ENCODE measurements around the gene EFCAB6. TPM values are rescaled to one million over a fixed set of nuclear protein-coding genes. Genes with fewer than 3 reads are reported as not detected.

EFCAB6 gene
- total RNA-seq, 1 experiment from 2014 or later: 2.9 TPM

DNA sequence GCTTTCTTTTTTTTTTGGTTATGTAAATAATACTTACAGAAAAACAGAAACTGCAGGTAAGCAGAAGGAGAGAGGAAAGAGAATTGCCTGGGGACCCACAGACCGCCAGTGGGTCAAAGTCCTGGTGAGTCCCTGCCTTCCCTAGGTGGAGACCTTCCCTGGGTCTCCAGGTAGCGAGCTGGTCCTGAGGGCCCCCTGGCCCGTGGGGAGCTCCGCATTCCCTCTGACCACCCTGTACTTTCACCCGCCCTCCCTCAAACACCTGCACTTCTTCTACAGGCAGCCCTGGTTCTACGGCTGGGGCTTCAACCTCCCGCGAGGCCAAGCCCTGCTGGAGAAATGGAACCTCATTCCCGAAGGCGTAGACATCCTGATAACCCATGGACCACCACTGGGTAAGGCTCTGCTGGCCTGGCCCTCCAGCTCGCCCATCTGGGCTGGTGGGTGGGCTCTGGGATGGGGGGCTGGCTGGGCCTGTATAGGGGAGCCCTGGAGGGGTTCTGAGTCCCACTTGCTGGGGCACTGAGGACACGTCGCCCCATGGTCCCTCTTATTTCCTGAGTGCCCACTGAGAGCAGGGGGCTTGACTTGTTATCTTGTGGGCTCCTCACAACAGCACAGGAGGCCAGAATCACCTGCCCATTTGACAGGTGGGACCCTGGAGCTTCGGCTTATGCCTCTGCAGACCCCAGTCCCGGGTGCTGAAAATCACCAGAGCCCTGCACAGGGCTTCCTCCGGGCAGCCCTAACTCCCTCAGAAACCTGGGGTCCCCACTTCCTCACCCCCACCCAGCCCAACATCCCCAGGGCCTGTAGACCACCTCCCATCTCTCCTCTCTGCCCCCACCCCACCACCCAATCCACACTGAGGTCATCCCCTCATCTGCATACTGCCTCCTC, 313.9 kb downstream of the EFCAB6 start:
- DNase-seq: no peak
- H3K36me3 ChIP-seq: no peaks in the 10 kb centered on the region
- no peaks in the 10 kb centered on the region for H3K27me3 ChIP-seq
- no peak overlapping the region for H3K4me3 ChIP-seq
- no peaks in the 10 kb centered on the region for H3K9me3 ChIP-seq

DNA sequence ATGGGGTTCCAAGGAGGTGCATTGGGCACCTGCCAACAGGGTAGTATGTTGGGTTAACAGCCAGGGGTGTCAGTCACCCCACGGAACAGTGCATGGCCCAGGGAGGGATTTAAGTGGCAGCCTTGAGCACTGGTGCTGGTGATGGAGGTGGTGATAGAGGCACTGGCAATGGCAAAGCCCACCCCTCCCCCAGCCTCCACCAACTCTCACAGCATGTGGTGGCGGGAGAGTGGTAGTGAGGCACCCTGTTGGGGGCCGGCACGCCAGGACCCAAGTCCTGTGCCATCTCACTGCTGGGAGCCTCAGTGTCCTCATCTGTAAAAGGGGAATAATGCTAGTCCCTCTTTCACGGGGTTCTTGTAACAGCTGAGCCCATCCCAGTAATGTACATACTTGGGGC, 318.8 kb downstream of the EFCAB6 start:
- no peaks in the 10 kb centered on the region for H3K27me3 ChIP-seq
- no peak overlapping the region for H3K4me3 ChIP-seq
- no peak for DNase-seq
- H3K36me3 ChIP-seq: no peaks in the 10 kb centered on the region
- no peaks in the 10 kb centered on the region for H3K9me3 ChIP-seq

DNA sequence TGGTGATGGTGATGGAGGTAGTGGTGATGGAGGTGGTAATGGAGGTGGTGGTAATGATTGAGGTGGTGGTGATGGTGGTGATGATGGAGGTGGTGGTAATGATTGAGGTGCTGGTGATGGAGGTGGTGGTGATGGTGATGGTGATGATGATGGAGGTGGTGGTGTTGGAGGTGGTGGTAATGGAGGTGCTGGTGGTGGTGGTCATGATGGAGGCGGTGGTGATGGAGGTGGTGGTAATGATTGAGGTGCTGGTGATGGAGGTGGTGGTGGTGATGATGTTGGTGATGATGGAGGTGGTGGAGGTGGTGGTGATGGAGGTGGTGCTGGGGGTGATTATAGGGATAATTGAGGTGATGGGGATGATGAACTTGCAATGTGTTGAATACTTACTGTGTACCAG, 320.4 kb downstream of the EFCAB6 start:
- Histone ChIP-seq H3K9me3 (no peaks in the 10 kb centered on the region), H3K4me3 (no peak overlapping the region), H3K27me3 (no peaks in the 10 kb centered on the region), H3K36me3 (no peaks in the 10 kb centered on the region)
- DNase-seq: no peak

DNA sequence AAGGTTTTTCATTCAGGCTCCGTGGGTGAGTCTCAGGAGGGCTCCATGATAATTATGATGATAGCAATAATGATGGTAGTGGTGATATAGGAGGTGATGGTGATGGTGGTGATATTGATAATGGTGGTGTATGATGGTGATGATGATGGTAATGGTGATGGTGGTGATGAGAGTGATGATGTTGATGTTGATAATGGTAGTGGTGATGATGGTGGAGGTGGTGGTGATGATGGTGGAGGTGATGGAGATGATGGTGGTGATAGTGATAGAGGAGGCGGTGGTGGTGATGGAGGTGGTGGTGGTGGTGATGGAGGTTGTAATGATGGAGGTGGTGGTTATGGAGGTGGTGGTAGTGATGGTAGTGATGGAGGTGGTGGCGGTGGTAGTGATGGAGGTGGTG, 320.9 kb downstream of the EFCAB6 start:
- no peaks in the 10 kb centered on the region for H3K36me3 ChIP-seq
- H3K27me3 ChIP-seq: no peaks in the 10 kb centered on the region
- DNase-seq: no peak
- no peak overlapping the region for H3K4me3 ChIP-seq
- H3K9me3 ChIP-seq: no peaks in the 10 kb centered on the region

DNA sequence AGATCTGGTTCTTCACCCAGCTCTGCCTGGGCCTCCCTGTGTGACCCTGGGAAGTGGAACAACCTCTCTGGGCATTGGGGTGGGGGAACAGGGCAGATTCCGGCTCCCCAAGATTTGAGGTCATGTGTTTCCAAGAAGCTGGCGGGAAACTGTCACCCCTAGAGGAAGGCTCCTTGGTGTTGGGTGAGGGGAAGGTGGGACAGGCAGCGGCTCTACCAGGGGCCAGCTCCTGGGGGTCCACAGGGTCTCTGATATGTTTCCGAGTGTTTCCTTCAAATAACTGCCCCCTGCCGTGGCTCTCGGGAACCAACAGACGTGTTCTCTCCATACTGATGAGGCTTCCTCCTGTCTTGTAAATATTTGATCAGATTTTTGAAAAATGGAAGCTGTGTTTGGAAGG, 321.8 kb downstream of the EFCAB6 start:
- no peaks in the 10 kb centered on the region for H3K36me3 ChIP-seq
- H3K27me3 ChIP-seq: no peaks in the 10 kb centered on the region
- DNase-seq: no peak
- H3K9me3 ChIP-seq: no peaks in the 10 kb centered on the region
- no peak overlapping the region for H3K4me3 ChIP-seq

DNA sequence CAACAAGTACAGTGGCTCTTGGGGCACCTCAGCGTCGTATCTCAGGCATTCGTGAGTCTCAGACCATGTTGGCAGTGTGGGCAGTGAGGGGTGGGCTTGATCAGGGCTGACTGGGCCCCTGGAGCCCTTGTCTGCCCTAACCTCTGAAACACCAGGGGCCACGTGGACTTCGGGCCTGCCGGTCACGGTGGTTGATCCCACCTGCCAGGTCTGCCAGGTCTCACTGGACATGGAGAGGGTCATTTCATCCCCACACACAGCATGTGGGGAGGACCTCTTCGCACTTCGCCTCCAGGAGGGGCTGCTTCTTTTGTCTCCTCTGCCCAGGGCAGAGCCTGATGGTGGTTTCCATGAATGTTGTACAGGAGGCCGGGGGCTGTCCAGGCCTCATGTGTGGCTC, 323.2 kb downstream of the EFCAB6 start:
- Histone ChIP-seq H3K27me3 (no peaks in the 10 kb centered on the region), H3K4me3 (no peak overlapping the region), H3K9me3 (no peaks in the 10 kb centered on the region), H3K36me3 (no peaks in the 10 kb centered on the region)
- DNase-seq: no peak

DNA sequence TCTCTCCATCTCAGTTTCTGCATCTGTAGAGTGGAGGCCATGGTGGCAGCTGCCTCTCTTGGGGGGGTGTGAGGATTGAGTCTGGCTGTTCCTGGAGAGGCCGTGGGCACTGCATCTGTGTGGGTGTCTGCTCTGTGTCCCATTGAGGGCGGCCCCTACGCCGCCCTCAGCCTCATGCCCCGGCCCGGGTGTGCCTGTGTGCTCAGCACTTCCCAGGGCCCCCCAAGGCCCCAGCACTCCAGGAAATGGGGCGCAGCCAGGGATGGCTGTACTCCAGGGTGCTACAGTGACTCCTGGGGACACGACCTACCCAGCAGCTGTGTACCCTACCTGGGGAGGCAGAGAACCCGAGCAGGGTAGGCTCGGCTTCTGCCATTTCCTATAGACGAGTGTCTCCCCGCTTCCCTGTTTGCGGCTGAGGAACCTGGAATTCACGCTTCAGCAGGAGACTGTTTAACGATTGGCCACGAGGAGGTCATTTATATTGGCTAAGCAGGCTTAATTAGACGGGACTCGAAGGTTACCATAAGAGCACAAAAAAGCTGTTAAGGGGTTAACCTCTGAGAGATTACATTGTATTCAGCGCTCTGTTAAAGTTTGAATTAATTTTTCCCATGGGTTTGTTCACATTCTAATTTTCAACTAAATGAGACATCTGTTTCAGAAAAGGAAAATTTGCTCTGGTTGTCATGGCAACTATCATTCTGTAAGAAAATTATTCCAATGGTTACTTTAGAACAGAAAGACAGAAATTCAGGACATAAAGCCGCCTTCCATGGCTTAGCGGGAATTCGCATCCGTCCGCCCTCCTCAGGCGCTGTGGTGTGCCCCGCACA, 323.9 kb downstream of the EFCAB6 start:
- Histone ChIP-seq H3K27me3 (no peaks in the 10 kb centered on the region), H3K36me3 (no peaks in the 10 kb centered on the region), H3K9me3 (no peaks in the 10 kb centered on the region), H3K4me3 (no peak overlapping the region)
- DNase-seq: no peak

DNA sequence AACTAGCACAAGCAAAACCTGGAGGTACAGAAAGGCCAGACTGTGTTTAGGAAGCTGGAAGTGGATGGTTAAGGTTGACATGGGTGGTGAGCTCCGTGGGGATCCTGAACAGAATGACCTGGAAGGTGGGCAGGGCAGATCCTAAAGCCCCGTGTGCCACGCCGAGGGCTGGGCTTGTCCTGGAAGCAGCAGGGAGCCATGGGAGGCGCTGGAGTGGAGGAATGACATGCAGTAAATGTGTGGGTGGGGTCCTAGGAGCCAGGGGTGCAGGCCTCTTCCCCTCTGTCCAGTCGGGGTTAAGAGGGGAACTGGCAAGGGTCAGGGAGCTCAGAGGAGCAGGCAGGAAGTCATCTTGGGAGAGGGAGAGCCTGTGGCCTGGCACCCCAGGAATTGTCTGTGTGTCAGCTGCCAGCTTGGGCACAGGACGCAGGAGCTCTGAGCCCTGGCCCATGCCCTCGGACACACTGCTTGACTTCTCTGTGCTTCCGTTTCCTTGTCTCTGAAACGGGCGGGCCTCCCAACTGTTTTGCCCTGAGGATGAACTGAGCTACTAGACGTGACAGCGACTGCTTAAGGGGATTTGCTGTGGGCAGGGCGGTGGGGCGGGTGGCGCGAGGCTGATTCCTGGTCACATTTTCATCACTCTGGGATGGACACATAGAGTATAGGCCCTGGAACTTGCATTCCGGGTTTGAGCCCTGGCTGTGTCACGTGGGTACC, 324.6 kb downstream of the EFCAB6 start:
- DNase-seq: no peak
- no peaks in the 10 kb centered on the region for H3K36me3 ChIP-seq
- H3K4me3 ChIP-seq: no peak overlapping the region
- H3K27me3 ChIP-seq: no peaks in the 10 kb centered on the region
- H3K9me3 ChIP-seq: no peaks in the 10 kb centered on the region

DNA sequence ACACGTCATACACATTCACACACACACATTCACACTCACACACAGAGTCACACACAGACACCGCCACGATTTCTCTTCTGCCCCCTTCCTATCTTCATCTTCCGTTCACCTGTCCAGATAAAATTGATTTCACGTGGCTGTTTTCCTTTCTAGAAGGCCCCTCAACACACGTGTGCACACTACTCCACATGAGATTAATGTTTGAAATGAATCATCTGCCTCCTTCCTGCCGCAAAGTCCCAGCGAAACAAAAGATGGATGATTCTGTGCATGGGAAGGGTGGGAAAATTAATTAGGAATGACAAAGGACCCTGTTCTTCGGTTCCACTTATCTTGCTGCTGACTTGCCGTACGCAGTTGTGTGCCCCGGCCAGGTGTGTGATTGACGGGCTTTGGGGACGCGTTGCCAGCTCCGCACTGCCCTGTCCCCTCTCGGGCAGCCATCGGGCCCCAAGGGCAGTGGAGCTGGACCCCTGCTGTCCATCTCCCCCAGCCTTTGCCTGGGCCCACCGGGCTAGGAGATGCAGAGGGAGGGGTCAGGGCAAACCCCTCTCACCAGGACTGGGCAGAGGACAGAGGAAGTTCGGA, 326.5 kb downstream of the EFCAB6 start:
- Histone ChIP-seq H3K4me3 (no peak overlapping the region), H3K9me3 (no peaks in the 10 kb centered on the region), H3K27me3 (no peaks in the 10 kb centered on the region), H3K36me3 (no peaks in the 10 kb centered on the region)
- DNase-seq: no peak

DNA sequence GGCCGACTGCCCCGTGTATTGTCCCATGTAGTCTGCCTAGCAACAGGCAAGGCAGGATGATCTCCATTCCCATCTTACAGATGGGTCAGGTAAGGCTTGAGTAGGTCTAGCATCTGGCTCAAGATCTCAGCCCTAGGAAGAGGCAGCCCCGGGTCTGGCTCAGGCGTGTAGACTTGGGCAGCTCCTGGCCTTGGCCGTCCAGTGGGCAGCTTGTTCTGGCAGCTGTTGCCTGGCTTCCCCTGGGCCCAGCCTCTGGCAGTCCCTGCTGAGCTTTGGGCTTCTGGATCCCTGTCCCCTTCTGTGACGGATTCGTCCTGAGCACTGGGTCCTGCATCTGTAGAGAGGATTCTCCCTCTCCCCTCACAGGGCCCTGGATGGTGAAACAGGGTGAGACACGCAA, 327.9 kb downstream of the EFCAB6 start:
- Histone ChIP-seq H3K9me3 (no peaks in the 10 kb centered on the region), H3K4me3 (no peak overlapping the region), H3K36me3 (no peaks in the 10 kb centered on the region), H3K27me3 (no peaks in the 10 kb centered on the region)
- DNase-seq: no peak

DNA sequence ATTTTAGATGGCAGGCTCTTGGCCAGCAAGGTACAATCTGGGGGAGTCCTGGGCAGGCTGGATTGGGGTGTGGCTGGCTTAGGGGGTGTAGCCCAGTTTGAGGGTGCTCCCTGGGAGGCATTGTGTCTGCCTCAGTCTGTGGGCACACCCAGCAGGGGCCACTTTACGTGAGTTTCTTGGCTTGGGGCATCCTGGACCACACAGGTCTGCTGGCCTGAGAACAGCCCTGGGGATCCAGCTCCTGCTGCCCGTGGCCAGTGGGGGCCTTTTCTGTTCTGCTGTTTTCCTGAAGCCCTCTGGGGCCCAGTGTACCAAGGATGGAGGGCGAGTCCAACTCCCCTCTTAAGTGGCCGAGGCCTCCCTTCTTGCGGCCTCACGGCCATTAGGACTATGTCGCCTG, 328.4 kb downstream of the EFCAB6 start:
- no peak overlapping the region for H3K4me3 ChIP-seq
- no peaks in the 10 kb centered on the region for H3K27me3 ChIP-seq
- no peaks in the 10 kb centered on the region for H3K9me3 ChIP-seq
- no peak for DNase-seq
- H3K36me3 ChIP-seq: no peaks in the 10 kb centered on the region

DNA sequence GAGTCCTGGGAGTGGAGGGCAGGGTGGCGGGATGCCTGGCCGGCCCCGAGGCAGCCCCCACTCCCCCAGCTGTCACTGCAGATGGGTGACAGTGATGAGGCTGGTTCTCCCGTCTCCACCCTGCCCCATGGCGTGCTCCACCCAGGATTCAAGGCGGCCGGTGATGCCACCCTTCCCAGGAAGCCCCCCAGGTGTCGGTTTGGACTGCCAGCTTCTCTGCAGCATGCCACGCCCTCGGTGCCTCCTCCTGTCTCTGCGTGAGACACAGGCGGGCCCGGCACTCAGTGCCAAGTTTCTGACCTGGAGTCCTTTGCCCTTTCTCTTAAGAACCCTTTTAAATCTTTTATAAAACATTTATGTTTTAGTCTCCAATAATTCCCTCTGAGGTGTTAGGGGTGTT, 328.8 kb downstream of the EFCAB6 start:
- H3K4me3 ChIP-seq: no peak overlapping the region
- no peaks in the 10 kb centered on the region for H3K36me3 ChIP-seq
- H3K9me3 ChIP-seq: no peaks in the 10 kb centered on the region
- no peaks in the 10 kb centered on the region for H3K27me3 ChIP-seq
- no peak for DNase-seq

DNA sequence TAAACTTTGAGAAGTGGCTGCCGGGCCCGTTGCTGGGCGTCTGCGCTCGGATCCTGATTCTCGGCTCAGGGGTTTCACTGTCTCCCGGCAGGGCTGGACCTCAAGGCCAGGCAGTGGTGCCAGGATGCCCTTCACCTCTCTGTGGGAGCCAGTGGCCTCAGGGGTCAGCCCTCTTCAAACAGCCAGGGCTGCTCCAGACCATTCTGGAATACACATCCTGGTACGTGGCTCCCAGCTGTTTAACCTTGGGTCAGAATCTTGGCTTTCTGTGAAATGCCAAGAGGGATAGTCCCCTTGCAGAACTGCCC, 329.8 kb downstream of the EFCAB6 start:
- Histone ChIP-seq H3K9me3 (no peaks in the 10 kb centered on the region), H3K4me3 (no peak overlapping the region), H3K27me3 (no peaks in the 10 kb centered on the region), H3K36me3 (no peaks in the 10 kb centered on the region)
- DNase-seq: no peak

DNA sequence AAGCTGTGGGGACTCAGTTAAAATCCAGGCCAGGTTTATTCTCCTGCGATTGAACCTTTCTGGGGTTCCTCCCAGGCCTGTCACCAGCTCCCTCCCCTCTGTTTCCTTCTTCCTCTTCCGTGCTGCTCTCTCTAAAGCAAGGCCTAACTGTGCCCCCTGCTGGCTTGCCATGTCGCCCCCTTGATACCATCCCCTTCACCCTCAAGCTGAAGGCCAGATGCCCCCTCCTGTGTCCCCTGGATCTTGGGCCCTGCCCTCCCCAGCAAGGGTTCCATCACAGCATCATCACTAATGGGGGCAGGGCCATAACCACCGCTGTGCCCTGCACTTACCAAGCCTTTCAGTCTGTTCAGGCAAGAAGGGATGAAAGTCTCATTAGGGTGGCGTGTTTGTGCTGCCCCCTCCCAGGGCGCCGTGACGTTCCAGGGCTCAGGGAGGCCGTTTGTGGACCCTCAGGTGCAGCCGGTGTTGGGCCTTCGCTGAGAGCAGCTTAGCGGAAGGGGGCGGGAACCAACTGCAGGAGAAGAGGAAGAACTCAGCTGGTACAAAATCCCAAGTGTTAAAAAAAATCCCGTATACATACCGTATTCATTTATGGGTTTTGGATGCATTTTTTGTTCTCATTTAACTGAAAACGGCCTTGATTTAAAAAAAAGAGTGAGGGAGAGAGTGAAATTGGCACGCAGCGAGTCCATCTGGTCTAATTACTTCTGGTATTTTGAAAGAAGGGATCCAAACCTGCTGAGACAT, 330.4 kb downstream of the EFCAB6 start:
- H3K4me3 ChIP-seq: no peak overlapping the region
- H3K9me3 ChIP-seq: no peaks in the 10 kb centered on the region
- no peaks in the 10 kb centered on the region for H3K27me3 ChIP-seq
- DNase-seq: no peak
- H3K36me3 ChIP-seq: no peaks in the 10 kb centered on the region

DNA sequence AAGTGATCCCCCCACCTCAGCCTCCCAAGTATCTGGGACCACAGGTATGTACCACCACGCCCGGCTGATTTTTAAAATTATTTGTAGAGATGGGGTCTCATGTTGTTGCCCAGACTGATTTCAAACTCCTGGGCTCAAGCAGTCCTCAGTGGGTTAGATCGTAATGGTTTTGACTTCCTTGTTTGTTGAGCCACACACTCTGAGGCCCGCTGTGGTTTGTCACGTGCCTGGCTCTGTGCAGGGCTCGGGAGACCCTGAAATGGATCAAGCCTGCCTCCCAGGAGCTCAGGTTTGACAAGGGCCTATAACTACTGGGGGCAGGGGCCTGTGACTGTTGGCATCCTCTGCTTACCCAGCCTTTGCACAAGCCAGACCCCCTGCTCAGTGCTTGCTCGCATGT, 332.1 kb downstream of the EFCAB6 start:
- no peaks in the 10 kb centered on the region for H3K36me3 ChIP-seq

DNA sequence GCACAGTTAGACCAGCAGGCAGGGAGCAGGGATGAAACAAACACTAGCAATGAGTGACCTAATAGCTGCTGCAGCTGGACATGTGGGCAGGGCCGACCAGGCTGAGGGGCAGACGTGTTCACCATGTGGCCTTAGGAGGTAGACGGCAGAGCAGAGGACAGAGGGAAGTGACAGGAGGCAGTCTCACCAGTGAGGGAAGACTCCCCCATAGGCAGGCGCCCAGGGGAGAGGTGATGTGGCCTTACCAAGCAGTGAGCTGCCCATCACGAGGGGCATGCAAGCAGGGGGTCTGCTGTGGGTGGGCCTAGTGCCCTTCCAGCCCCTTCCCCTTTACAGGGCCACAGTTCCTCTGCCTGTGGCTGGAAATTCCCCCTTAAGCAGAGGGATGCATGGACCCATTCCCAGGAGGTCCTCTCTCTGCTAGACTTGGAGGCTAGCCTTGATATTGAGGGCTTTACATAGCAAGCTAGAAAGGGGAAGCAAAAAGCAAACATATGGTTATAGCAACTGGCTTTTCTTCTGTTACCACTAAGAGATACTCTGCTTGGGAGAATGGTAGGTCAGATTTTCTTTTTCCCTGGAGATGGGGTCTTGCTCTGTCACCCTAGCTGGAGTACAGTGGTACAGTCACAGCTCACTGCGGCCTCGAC, 332.7 kb downstream of the EFCAB6 start:
- DNase-seq: no peak
- Histone ChIP-seq H3K36me3 (no peaks in the 10 kb centered on the region), H3K9me3 (no peaks in the 10 kb centered on the region), H3K4me3 (no peak overlapping the region), H3K27me3 (no peaks in the 10 kb centered on the region)

More for the DNA sequence above, 332.1 kb downstream of the EFCAB6 start:
- Histone ChIP-seq H3K9me3 (no peaks in the 10 kb centered on the region), H3K27me3 (no peaks in the 10 kb centered on the region), H3K4me3 (no peak overlapping the region)
- DNase-seq: no peak
